ENCODE data around the gene ADGB. TPM values are rescaled to one million over a fixed set of nuclear protein-coding genes. Genes with fewer than 3 reads are reported as not detected.
"Not testable (repeated sequence)": the region's sequence is repeated elsewhere in the genome, so short reads cannot be mapped to it uniquely, and the experiment has no call there.

Gene ADGB
- not detected for total RNA-seq

GRCh38 chr6:146598772-146599405 is at the start of gene ADGB:
TSS of gene ADGB (plus strand) at chr6:146598972. CDS start at chr6:146599041, 69 bp downstream.
- TF ChIP-seq POLR2A (IDR thresholded peaks at IDR 0.05; ENCODE audit: low read depth): no peak
- no peak for TF ChIP-seq CTCF (IDR thresholded peaks at IDR 0.05)
- no peak for TF ChIP-seq EP300 (IDR thresholded peaks at IDR 0.05)
- no peak for TF ChIP-seq POLR2AphosphoS5 (IDR thresholded peaks at IDR 0.05)

GRCh38 chr6:146550911-146551310 is 47.9 kb upstream of the ADGB start:
- no peak overlapping the region for H3K4me3 ChIP-seq
- no peak for DNase-seq (ENCODE audit: extremely low spot score)
- H3K27ac ChIP-seq (replicated peaks in 1 of 4): no peak overlapping the region
- peaks cover 14 to 51% (median 26%) of the 10 kb centered on the region in 4 donors for H3K4me1 ChIP-seq
- intact Hi-C loops (cut with DNase I): no loop called here
- H3K36me3 ChIP-seq: peaks cover 7 to 40% (median 23%) of the 10 kb centered on the region in 4 donors
- TF ChIP-seq CTCF (IDR thresholded peaks at IDR 0.05) (no peak), POLR2A (IDR thresholded peaks at IDR 0.05; ENCODE audit: low read depth) (no peak), POLR2AphosphoS5 (IDR thresholded peaks at IDR 0.05) (no peak), EP300 (IDR thresholded peaks at IDR 0.05) (no peak)
- 85% methylated on average over 6 of the region's 6 CpGs for WGBS
- no peaks in the 10 kb centered on the region for H3K27me3 ChIP-seq
- no peaks in the 10 kb centered on the region for H3K9me3 ChIP-seq

More at GRCh38 chr6:146598772-146599405, at the start of gene ADGB:
- H3K27me3 ChIP-seq: no peaks in the 10 kb centered on the region
- peaks cover 5 to 14% (median 8%) of the 10 kb centered on the region in 4 donors for H3K4me1 ChIP-seq
- WGBS: 5% methylated on average over 23 of the region's 32 CpGs
- H3K4me3 ChIP-seq: peak within 1 kb of the TSS; percentile 43 to 57 (median 46)
- intact Hi-C loops (cut with DNase I): no loop called here
- H3K36me3 ChIP-seq: no peaks in the 10 kb centered on the region
- H3K9me3 ChIP-seq: no peaks in the 10 kb centered on the region
- DNase-seq (ENCODE audit: extremely low spot score): no peak
- H3K27ac ChIP-seq (replicated peaks in 1 of 4): no peak within 1 kb of the TSS

- intact Hi-C loops (cut with DNase I): no loop called here
- H3K36me3 ChIP-seq: peaks cover 7 to 40% (median 23%) of the 10 kb centered on the region in 4 donors
- WGBS: 78% methylated on average over 7 of the region's 7 CpGs
These were observed 47.2 kb upstream of the ADGB start for GRCh38 chr6:146551545-146551944.

GRCh38 chr6:146553377-146554135 is 45.2 kb upstream of the ADGB start:
- 87% methylated on average over 7 of the region's 7 CpGs for WGBS
- H3K27me3 ChIP-seq: no peaks in the 10 kb centered on the region
- intact Hi-C loops (cut with DNase I): no loop called here
- peaks cover 3 to 29% (median 7%) of the 10 kb centered on the region in 4 donors for H3K4me1 ChIP-seq
- no peak for TF ChIP-seq EP300 (IDR thresholded peaks at IDR 0.05)
- H3K9me3 ChIP-seq: no peaks in the 10 kb centered on the region
- no peak overlapping the region for H3K27ac ChIP-seq (replicated peaks in 1 of 4)
- no peak overlapping the region for H3K4me3 ChIP-seq
- DNase-seq (ENCODE audit: extremely low spot score): no peak
- peaks cover 7 to 40% (median 23%) of the 10 kb centered on the region in 4 donors for H3K36me3 ChIP-seq

More at GRCh38 chr6:146551545-146551944, 47.2 kb upstream of the ADGB start:
- Histone ChIP-seq H3K9me3 (no peaks in the 10 kb centered on the region), H3K27me3 (no peaks in the 10 kb centered on the region), H3K27ac (replicated peaks in 1 of 4) (no peak overlapping the region), H3K4me1 (peaks cover 11 to 44% (median 20%) of the 10 kb centered on the region in 4 donors), H3K4me3 (no peak overlapping the region)
- TF ChIP-seq POLR2AphosphoS5 (IDR thresholded peaks at IDR 0.05): no peak
- TF ChIP-seq EP300 (IDR thresholded peaks at IDR 0.05): no peak
- no peak for TF ChIP-seq CTCF (IDR thresholded peaks at IDR 0.05)
- TF ChIP-seq POLR2A (IDR thresholded peaks at IDR 0.05; ENCODE audit: low read depth): no peak
- DNase-seq (ENCODE audit: extremely low spot score): no peak

- intact Hi-C loops (cut with DNase I): no loop called here
- H3K4me1 ChIP-seq: no peaks in the 10 kb centered on the region
- no peaks in the 10 kb centered on the region for H3K27me3 ChIP-seq
- no peaks in the 10 kb centered on the region for H3K36me3 ChIP-seq
- no peaks in the 10 kb centered on the region for H3K9me3 ChIP-seq
- no peak overlapping the region for H3K4me3 ChIP-seq
- TF ChIP-seq POLR2A (IDR thresholded peaks at IDR 0.05; ENCODE audit: low read depth) (no peak), POLR2AphosphoS5 (IDR thresholded peaks at IDR 0.05) (no peak), EP300 (IDR thresholded peaks at IDR 0.05) (no peak)
- H3K27ac ChIP-seq (replicated peaks in 1 of 4): no peak overlapping the region
- WGBS: 75% methylated on average over 1 of the region's 1 CpG
- no peak for DNase-seq (ENCODE audit: extremely low spot score)
These were observed 38.2 kb upstream of the ADGB start for GRCh38 chr6:146560607-146561006.

- H3K4me3 ChIP-seq; DNase-seq (ENCODE audit: extremely low spot score); H3K4me1 ChIP-seq; H3K36me3 ChIP-seq; intact Hi-C loops (cut with DNase I); H3K27me3 ChIP-seq; H3K27ac ChIP-seq (replicated peaks in 1 of 4): not testable (repeated sequence)
- peaks cover 0 to 13% (median 3%) of the 10 kb centered on the region in 4 donors for H3K9me3 ChIP-seq
- 80% methylated on average over 2 of the region's 2 CpGs for WGBS
These were observed 32.1 kb upstream of the ADGB start for GRCh38 chr6:146566661-146567060.

- H3K36me3 ChIP-seq; intact Hi-C loops (cut with DNase I); H3K4me1 ChIP-seq; DNase-seq (ENCODE audit: extremely low spot score); H3K27me3 ChIP-seq; H3K4me3 ChIP-seq; H3K27ac ChIP-seq (replicated peaks in 1 of 4): not testable (repeated sequence)
- H3K9me3 ChIP-seq: peaks cover 0 to 18% (median 6%) of the 10 kb centered on the region in 4 donors
- WGBS: 85% methylated on average over 3 of the region's 3 CpGs
These were observed 30.2 kb upstream of the ADGB start for GRCh38 chr6:146568619-146569018.
